RPMI7951 (cell line): ENCODE results near the gene GABARAP. TPM values are rescaled to one million over a fixed set of nuclear protein-coding genes. Genes with fewer than 3 reads are reported as not detected.

Experiments used
- DNase-seq: peaks from one replicate; pipeline ENCODE4 v3.0.0-alpha.2; 2012; ENCODE audit warnings: low read depth
- total RNA-seq: library from RNA; depleted of rRNA; stranded (reverse); fragments of >200 nt; shearing (Covaris generic); gene quantifications from 2 replicates; pipeline ENCODE4 v1.2.3, GENCODE V29; 2014

The GABARAP gene
- total RNA-seq, 1 experiment from 2014 or later = 451 TPM

DNA sequence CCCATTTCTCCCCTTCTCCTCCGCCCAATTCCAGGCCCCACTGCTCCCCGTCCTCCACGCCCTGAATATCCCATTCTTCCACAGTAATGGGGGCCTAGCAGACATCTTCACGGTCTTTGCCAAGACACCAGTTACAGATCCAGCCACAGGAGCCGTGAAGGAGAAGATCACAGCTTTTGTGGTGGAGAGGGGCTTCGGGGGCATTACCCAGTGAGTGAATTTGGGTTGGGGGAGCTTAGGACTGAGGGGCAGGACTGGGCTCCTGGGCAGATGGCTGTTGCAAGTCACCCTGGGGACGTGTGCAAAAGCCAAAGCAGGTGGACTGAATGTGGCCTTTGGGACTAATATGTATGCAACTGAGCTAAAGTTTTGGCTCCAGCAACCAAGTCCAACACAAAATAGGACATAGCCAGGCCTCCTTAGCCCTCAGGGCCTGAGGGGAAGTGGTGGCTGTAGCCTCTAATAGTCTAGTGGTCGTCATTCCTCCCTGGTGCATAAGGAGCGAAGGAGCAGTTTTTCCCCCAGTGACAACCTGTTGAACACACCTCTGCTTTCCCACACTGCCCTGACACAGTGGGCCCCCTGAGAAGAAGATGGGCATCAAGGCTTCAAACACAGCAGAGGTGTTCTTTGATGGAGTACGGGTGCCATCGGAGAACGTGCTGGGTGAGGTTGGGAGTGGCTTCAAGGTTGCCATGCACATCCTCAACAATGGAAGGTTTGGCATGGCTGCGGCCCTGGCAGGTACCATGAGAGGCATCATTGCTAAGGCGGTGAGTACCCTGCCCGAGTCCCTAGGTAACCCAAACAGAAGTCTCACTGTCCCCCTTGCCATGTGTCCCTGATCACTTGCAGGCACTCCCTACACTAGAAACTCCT, 19.9 kb downstream of the GABARAP start:
- no peak for DNase-seq

GRCh38 chr17:7221278-7222092, 20.8 kb downstream of the GABARAP start:
- DNase-seq = no peak

GRCh38 chr17:7220593-7221277, 21.5 kb downstream of the GABARAP start:
- peak; percentile 47 for DNase-seq

GRCh38 chr17:7219812-7220592, 22.2 kb downstream of the GABARAP start, which contains the start of the genes ACADVL and DLG4:
Gene ACADVL (plus strand): TSS chr17:7219938. CDS start chr17:7219985, 47 bp downstream.
Gene DLG4 (minus strand): TSS chr17:7219836.
- peak; percentile 87 for DNase-seq

DNA sequence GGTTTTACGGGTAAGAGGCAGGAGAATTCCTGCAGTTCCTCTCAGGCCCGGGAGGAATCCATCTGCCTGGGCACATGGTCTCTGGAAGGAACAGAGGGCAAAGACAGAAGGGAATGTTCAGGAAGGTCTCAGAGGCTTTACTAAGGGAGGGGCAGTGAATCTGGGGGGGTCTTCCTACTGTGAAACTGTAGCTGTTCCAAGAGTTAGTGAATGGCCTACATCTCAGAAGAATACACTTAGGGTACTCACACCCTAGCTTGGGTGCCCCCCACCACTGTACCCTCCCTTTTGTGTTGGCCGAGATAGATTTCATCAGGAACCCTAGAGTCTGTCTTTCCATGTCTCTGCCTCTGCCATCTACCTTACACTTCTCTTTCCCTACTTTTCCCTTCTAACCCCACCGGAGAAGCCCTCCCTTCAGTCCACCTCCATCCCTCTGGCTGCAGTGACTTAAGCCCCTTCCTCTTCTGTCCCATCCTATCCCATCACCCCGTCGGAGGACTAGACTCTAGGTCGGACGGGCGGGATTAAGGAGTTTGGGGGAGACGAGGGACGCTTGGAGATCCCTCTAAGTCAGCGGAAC, 22.9 kb downstream of the GABARAP start:
- DNase-seq = no peak

GRCh38 chr17:7218758-7219157, 23.5 kb downstream of the GABARAP start:
- no peak for DNase-seq

DNA sequence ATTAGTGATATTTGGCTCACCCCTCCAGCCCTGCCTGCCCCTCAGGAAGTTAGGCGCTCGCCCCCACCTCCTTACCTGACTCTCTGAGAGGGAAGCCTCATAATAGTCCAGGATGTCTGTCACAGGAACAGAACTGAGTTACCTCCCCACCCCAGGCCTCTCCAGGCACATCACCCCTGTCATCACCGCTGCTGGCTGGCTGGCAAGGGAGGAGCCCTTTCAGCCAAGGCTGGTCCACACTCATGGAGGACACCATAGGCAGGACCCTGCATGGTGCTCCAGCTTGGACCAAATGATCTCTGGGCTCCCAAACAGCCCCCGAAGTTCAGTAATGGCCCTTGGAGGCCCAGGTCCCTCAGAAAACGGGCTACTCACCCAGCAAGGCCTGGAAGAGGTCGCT, 24.1 kb downstream of the GABARAP start:
- DNase-seq = no peak

- peak; percentile 72 for DNase-seq
These were observed 24.9 kb downstream of the GABARAP start for GRCh38 chr17:7217113-7217987.

DNA sequence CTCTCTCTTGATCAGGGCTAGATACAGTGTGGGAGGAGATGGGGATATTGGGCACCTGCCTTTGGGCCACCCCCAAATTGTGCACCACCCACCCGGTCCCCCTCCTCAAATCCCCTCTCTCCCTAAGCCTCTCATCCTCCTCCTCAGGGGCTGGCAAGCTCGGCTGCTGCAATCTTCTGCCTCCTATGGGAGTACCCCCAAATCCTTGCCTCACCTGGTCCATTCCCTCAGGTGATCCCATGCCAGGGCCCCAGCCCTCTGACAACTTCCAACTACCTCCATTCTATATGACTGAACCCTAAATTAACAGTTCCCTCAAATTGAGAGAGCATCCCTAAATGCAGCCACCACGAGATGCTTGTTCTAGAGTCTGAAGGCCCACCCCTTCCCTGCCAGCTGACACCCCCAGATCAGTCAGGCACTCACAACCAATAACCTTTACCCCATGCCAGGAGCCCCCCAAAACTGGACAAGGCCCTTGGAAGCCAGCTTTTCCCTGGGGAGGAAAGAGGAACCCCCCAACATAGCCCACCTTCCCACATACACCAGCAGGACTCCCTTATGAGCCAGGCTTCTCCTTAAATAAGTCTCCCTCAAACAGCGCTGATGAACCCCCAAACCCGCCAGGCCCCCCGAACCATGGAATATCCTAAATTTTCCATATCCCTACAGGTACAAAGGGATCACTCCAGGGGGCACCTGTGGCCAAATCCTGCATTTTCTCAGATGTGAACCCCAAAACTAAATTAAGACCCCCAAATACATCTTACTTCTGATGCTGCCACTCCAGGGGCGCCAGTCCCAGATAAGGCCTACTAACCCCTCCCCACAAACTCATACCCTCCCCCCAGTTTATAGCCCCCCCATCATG, 25.8 kb downstream of the GABARAP start:
- no peak for DNase-seq

DNA sequence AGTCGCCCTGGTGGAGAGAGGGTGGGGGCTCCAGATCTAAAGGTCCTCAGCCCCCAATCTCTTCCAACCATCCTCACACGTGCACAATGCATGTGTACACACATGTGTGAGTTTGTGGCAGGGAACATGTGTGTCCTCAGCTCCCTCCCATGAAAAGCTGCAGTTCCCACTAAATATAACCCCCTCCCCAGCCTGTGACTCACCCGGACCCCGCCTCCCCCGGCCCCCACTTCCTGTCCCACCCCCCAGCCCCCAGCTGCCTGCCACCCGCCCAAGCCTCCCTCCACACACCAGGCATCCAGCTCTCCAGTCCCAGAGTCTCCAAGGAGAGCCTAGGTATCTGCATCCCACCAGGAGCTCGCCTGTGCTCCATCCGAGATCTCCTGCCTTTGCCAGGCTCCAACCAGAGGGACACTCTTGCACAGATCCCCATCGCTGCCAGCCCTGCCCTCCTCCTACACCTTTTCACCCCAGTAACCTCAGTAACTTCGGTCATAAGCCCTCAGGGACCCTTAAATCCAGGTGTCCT, 26.5 kb downstream of the GABARAP start:
- DNase-seq = no peak

DNA sequence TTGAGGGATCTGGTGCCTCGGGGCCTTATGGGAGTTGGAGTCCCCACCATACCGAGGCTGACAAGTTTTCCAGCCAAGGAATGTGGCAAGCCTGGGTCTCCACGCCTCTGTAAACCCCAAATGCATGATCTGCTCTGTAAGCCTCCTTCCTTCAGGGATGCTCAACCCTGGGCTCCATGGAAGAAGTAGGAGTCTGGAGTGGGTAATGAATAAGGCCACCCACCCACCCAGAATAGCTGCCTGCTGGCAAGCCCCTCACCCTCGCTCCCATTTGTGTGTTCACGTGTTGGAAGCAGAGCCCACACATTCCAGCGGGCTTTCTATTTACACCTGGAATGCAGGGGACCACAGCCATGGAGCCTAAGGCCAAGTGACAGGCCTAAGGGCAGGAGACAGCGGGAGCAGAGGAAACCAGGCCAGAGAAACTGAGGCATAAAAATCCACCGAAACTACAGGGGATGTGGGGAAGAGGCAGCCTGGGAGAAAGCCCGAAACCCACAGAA, 27.1 kb downstream of the GABARAP start:
- no peak for DNase-seq

DNA sequence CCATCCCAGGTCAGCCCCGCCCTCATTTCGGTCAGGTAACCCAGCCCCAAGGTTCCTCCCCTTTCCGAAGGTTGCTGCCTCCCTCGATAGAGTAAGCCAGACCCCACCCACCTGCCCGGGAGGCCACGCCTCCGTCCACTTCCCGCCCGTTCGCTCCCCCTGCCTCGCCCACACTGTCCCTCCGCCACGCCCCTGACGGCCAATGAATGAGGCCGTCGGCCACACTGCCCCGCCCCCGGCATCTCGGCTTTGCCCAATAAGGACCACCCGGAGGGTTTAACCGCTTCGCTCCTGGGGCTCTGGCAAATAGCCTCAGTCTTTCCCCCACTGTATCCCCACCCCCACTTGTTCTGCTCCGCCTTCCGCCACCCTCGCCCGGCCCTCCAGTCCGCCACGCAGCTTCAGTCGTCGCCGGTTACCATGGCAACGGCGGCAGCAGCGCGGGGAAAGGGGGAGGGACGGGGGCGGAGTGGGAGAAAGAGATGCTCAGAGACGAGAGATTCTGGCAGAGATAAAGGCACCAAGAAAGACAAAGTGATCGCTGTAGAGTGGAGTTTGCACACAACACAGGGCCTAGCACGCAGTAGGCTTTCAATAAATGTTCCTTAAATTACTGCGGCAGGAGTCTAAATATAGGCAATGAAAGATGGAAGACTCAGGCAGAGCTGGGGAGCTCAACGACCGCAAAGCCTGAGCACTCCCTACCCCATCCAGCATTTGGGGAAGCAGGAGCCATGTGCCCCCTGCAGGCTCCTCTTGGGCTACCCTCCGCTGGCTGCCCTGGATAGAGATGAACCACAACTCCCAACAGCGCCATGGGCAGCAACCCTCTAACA, 27.7 kb downstream of the GABARAP start:
- peak; percentile 92 for DNase-seq

DNA sequence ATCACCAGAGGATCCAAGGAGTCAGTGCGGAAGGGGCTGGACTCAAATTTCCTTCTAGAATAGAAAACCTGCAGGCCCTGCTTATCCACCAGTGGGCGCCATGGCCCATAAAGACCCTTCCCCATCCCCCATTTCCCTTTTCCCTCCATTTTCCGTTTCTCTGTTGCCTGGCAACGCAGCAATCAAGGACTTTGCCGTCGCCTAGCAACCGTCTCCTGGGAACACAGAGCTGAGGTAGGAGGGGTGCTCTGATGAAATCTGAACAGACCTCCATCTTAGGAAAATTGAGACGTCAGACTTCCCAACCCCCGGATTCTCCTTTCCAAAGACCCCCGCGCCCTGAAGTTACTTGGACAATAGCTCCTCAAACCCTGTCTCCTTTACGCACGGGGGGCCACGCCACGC, 28.4 kb downstream of the GABARAP start:
- DNase-seq = peak; percentile 71

DNA sequence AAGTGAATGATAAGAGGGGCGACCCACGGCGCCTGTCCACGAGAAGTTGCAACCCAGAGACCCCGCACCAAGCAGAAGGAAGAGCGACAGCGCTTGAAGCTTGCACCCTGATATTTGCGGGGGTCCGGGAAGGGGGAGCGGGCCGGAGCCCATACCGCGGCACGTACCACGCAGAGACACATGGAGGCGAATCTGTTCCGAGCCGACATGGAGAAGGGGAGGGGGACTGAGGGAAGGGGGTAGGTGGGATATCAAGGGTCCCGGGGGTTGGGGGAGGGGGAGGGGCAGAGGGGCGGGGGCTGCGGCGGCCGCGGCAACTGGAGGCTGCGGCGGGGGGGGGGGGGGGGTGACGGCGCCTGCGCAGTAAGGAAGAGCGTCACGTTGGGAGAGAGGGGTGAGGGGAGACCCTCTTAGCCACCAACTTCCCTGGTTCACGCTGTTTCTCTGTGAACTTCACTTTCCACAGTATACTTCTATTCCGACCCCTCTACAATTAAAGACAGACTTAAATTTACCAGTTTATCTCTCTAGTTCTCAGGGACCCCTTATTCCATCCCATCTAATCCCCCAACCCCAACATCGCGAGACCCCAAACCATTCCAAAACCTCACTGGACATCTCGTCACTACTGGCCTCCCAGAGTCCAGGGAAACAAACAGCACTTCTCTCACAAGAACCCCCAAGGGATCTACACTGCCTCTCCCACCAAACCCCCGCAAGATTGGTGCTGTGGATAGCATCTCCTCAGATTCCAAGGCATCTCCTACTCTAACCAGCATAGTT, 30.6 kb downstream of the GABARAP start:
- no peak for DNase-seq

DNA sequence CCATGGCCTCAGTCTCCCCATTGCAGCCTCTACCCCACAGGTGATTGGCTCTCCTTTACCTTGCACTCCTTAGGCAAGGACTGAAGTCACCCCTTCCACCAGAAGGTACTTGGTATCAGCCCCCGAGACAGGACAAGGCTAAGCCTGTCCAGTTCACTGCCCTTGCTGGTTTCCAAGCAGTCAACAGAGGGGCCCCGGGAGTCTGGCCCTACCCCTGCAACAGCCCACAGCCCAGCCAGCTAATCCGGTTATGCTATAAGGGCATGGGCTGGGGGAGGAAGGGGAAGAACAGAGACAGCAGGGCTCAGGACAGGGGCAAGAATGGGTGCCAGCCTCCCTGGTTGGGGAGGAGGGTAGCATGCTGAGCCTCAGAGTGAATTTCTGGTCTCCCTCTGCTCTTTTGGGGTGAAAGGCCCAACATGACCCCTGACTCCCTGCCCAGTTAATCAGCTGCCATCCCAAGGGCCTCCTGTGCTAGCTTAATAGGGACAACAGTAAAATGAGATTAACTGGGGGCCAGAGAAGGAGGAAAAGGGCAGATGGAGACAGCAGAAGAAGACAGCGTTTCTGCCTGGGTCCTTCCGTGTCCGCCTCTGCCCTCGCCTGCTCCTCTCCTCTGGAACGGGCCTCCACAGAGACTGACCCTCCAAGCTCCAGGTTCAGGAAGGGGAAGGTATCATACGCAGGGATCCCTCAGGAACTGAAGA, 33.3 kb downstream of the GABARAP start:
- no peak for DNase-seq

- no peak for DNase-seq
These were observed 34.1 kb downstream of the GABARAP start for GRCh38 chr17:7208027-7208571.
